Measurements from ENCODE around the gene TYR.
"Not testable (repeated sequence)": the region's sequence is repeated elsewhere in the genome, so short reads cannot be mapped to it uniquely, and the experiment has no call there.

Gene TYR

DNA sequence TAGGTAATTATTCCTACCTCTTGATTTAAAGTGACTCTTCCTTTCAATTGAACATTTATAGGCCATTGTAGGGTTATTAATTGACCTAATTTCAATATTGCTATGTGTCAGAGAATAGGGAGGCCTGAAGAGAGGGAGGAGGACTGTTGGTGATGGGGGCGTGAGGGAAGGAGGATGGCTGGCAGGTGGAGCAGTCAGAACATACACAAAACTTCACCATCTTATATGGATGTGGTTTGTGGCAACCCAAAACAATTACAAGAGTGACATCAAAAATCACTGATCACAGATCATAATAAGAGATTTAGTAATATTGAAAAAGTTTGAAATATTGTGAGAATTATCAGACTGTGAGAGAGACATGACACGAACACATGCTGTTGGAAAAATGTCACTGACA lies 95.5 kb downstream of the TYR start:
- DNase-seq: not testable (repeated sequence)

DNA sequence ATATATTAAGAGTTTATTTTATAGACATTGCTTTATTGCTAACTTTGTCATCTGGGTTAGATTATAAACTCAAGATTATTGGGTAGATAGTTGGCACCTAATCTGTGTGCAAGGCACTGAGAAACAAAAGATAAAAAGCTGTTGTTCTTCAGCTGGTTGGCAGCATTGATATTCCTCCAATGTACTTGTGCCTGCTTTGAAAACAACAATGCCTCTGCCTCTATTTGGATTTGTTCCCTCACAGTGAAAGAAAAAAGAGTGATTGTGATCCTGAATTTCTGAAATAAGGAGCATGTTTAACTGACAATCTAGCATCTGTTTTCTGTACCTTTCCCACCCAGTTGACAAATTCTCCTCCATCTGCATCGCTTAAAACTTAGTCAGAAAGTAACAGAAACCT lies 98.3 kb downstream of the TYR start:
- no peak for DNase-seq

DNA sequence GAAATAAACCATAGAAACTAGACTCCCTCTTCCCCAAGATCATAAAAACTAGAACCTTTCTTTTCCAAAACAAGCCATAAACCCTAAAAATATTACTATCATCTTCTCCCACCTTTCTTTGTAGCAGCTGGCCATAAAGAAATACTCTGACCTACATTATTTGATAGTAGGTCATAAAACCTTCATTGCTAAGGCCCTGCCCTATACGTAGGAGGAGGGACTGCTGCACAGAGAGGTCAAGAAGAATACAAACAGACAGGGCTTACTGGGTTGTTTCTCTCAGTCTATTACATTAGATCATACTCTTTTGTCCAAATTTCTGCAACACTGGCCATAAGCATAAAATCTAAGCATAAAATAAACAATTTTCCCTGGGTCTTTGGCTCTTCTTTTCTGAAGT lies 101.5 kb downstream of the TYR start:
- DNase-seq: no peak

DNA sequence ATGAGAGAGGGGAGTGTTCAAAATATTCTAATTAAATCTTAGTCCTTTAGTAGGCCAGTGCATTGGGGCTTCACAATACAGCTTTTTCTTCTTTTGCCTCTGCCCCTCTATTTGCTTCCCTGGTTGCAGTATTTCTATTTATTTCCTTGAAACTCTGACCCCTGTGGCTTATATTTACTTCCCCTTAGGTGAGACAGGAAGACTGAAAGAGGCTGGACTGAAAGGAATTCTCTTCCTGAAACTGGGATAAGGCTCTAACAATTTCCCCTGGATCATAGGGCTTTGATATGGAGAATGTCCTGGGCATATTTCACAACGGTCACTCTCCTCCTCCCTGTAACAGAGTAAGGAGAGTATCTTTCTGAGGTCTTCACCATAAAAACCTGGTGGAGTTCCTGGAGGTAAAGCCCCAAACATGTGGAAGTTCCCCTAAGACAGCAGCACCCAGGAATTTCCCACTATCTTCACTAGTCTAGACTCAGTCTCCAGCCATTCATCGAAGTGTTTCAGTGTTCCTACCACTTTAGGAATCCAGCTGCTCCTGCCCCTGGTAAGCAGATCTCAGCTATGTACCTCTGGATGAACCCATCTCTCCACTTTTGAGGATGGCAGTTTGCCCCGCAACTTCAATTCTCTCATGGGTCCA lies 103.5 kb downstream of the TYR start:
- DNase-seq: not testable (repeated sequence)

DNA sequence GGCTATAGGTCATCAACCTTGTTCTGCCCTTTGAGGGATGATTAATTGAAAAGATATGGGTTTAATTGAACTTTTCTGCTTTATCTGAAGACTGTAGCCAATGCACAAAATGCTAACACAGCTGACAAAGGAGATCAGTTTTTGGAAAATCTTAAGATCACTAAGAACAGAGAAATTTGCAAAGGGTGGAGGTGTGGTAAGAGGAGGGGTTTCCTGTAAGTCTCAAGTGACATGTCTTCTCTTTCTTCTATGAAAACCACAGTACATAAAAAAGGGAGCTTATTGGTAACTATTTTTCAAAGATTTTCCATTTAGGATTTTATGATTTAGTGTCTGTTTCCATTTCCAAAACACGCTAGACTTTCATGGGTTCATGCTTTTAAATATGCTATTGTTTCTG lies 108.9 kb downstream of the TYR start:
- not testable (repeated sequence) for DNase-seq

DNA sequence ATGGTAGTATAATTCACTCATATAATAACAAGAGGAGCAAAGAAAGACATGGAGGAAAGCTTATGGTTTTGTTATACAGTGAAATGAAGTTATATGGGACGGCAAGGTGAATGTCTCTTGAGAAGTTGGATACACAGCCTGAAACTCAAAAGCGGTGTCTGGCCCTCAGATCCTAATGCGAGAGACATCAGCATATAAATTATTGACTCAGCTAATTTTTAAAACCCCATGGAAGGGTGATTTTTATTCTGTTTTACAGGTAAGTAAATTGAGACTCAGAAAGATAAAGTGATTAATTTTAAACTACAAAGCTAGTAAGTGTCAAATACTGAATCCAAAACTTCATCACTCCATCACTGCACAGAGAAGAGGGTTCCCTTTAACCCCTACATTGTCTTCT lies 110.3 kb downstream of the TYR start:
- DNase-seq: not testable (repeated sequence)

DNA sequence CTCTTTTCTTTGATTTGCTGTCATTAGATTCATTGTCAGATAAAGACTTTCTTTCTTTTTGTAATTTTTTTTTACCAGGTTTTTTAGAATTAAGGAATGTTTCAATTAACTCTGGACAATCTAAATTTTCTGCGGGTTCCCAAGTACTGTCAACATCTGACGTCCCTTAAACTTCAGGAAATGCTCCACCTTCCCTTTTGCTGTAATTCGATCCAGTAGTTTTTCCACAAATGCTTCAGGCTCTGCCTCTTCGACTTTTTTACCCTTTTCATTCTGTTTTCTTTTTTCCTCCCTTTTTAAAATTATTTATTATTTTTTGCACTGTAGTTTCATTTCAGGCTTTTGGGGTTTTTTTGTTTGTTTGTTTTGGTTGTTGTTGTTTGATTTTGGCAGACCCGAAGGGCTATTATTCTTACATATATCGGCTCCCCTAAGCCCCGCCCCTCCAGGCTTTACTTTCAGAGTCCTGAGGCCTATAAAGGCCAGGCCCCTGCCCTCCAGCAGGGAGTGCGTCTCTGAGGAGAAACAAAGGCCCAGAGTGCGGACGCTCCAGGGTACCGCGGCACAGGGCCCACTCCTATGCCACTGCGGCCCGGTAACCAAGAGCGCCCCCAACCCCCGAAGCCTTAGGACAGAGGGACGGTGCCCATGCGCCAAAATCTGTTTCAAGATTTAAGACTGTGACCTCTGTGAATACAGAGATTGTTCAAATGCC lies 116.4 kb downstream of the TYR start:
- DNase-seq: no peak

DNA sequence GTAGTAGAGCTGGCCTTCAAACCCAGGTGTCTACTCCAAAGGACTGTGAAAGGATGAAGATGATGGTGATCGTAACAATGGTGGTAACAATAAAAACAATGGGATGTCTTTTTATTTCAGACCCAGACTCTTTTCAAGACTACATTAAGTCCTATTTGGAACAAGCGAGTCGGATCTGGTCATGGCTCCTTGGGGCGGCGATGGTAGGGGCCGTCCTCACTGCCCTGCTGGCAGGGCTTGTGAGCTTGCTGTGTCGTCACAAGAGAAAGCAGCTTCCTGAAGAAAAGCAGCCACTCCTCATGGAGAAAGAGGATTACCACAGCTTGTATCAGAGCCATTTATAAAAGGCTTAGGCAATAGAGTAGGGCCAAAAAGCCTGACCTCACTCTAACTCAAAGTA lies 117.3 kb downstream of the TYR start:
- DNase-seq: not testable (repeated sequence)

DNA sequence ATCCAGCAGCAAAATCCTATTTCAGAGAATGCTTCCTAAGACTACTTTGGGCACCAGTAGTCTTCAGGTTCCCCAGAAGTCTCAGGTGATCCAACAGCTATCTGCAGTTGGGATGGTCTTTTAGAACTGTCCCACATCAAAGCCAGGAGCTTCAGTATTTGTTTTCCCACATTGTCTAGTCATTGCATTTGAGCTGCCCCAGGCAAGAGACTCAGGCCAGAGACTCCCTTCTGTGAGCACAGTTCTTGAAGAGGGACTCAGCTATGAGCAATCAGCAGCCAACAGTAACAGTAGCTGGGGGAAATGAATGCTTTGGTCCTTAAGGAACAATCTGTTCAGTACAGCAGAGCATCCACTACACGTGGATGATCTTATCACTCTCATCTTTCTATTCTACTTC lies 125.4 kb downstream of the TYR start:
- DNase-seq: not testable (repeated sequence)

DNA sequence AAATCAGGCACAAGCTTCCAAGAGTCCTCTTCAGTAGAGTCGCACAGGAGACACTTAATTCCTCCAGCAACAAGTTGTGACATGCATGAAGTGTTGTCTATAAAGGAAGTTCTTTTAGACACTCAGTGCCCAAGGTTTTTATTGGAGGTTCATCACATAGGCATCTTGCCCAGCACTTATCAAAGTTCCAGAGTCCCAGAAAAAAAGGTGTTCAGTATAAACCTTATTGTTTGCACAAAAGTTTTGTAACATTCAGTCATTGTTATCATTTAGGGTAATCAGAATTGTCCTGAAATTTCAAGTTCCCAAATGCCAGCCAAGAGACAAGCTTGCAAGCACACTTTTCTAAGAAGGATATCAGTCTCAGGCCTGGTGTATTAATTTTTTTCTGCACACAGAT lies 130.6 kb downstream of the TYR start:
- not testable (repeated sequence) for DNase-seq

DNA sequence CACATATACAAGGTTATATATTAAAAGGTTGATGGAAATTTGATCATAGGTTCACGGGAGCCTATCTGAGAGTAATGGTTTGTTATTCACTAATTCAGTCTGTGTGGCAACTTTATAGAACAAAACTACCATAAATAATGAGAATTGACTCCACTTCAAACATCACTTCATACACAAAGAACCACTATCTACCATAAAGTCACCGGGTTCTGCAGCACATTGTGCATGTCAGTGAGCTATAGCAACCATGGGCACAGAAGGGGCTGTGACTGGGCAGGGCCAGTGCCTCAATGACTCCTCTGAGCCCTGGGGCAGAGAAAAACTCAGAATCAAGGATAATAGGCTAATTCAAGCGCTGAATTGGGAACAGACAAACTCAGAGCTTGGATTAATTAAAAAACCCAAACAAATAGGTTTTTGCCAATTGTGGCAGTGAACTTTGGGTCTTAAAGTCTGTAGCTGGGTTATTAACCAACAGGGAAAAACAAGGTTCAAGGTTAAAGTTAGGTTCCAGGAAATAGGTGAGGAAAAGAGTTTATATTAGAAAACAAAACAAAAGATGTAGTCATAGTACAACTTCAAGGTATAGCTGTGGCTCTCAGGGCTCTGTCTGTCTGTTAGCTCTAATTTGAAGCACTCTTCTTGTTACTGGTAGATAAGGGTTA lies 131.8 kb downstream of the TYR start:
- DNase-seq: not testable (repeated sequence)

DNA sequence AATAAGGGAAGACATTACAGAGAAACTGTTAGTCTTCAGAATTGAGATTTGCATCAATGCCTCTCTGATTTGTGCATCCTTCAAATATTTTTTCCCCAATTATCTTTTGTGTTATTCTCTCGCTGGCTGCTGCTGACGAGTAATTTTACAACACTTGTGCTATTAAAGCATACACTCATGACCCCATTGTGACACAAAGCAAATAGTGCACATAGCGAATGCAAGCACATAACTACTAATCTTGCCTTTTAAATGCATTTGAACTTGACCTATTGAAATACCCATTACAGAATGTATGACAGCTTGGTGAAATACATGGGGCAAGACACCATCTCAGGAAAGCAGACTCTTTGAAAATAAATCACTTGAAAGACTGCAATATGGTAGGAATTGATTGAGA lies 132.9 kb downstream of the TYR start:
- DNase-seq: not testable (repeated sequence)

DNA sequence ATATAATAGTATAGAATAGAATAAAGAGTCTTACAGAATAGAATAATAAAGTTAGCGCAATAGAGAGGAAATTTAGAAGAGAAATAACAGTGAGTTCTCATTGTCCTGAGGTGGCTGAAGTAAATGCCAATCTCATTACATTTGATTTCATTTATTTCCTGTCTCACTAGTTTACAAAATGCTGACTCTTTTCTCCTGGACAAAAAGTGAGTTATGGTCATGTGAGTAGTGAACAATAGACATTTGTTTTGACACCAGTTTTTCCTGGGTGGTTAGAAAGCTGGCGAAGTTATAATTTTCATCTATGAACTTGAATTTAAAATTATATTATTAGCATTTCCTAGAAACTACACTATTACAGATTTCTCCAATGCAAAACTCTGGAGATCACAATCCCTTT lies 143.7 kb downstream of the TYR start:
- DNase-seq: no peak

DNA sequence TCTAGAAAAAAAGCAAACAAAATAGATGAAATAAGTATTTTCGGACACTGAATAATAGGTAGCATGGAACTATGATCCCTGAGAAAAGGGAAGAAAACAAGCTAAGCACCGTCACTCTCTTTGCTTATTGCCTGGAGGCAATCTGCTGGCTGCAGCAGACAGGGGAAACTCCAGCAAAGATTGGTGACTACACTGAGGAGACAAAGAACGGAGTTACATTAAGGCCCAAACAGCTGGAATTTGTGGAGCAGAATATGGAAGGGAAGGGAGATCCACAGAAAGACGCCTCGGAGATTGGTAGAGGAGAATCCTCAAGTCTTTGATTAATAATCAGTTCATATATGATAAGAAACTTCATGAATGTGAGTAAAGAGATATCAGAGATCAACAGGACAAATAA lies 150.2 kb downstream of the TYR start:
- DNase-seq: no peak

DNA sequence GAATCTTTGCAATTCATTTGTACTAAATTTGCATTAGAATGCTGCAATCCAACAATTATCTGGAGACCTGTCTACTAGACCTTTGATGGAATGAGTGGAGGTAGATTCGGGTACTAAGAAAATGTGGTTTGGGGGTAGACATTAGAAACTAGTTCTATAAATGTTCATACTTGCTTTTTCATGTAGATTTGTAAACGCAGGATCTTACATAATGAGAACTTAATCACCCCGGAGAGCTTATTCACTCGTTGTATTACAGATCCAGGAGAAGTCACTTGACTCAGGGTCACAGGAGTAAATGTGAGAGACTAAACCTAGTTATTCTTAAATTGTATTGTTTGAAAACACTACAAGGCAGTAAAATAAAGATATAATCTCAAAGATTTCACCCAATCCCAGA lies 154.3 kb downstream of the TYR start:
- DNase-seq: not testable (repeated sequence)

DNA sequence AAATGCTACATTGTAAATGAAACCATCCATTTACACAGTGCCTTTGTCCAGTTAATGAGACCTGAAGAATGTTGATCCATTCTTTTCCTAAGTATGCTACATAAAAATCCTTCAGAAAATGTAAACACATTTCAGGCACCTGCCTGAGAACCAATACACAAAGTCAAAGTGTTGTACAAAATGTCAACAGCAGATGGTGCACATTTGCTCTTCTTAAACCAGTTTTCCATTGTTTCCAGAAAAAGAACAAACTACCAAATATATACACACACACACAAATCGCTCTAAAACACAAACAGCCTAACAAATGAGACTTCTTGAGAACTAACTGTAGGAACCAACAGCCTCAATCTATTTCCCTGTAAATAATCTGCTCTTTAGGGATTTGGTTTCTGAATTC lies 156.0 kb downstream of the TYR start:
- not testable (repeated sequence) for DNase-seq

DNA sequence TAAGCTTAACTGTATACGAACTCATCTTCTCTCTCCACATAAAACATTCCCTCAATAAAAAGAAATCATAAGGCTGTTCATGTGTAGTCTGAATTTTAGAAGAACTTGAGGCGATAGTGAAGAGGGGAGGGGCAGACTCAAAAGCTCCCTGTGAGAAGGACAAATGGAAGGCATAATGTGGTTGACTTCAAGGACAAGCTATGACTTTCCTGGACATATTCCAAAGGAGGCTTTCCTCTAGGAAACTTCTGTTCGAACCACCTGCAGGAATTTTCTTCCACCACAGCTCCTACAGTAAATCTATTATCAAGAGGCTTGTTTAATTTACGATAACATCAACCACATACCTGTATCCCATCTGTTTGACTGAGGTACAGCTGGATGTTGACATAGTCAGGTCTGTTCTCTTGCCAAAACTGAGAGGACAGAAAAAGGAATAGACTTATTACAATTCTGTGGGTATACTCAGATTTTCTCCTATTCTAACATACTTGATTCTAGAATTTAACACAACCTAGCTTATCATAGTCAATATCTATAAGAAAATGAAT lies 159.5 kb downstream of the TYR start:
- DNase-seq: not testable (repeated sequence)

DNA sequence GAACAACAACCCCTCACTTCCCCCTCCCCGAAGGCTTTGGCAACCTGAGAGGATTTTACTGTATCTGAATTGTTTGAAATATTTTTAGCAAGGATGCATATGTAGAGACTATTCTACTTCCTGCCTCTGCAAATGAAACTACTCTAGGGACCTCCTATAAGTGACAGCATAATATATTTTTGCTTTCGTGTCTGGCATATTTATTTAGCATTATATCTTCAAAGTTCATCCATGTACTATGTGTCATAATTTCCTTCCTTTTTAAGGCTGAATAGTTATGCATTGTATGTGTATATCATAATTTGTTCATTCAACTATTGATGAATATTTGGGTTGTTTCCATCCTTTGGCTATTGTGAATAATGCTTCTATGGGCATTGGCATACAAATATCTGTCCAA lies 160.4 kb downstream of the TYR start:
- DNase-seq: not testable (repeated sequence)

DNA sequence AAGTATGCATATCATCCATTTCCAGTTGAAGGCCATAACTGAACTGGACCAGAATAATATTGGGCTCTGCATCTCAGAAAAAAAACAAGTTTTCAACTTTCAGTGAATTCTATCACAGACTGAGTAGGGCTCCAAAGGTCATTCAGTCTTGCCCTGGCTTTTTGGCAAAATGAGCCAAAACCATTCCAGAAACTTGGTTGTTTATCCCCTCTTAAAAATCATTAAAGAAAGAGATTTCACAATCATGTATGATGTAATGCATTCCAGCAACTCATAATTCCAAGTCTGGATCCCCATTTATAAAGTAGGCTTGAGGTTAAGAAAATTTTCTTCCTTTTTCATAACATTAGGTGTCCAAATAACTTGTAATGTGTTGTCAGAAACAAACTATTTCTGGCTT lies 162.8 kb downstream of the TYR start:
- not testable (repeated sequence) for DNase-seq

DNA sequence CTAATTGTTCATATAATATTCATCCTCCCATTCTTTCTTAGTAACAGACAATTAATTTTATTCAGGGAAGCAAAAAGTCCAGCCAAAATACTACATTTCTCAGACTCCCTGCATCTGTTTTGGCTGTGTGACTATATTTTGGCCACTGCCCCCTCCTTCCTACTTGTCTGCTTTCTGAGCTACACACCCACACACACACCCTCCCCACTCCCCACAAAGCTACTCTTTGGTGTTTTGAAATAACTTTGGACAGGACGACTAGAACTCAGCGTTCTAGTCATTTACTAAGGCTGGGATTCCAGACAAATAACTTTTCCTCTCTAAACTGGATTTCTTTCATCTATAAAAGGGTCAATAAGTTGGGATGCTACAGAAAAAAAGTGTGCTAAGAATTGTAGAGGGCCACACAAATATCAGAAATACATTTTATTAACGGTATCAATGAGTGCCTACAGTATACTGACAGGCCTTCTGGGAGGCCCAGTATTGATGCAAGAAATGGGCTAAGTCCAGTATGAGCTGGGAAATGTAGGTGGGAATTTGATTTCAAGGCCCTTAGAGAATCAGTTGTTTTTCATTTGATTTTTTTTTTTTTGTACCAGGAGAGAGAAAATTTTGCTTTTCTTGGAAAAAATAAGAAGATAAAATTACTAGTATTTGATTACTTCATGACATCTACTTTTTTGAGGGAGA lies 165.4 kb downstream of the TYR start:
- DNase-seq: not testable (repeated sequence)
